ENCODE data around the gene EXOC2.

- TF ChIP-seq CTCF (IDR thresholded peaks at IDR 0.05; ENCODE audit: low read length) (no peak), EZH2 (IDR thresholded peaks at IDR 0.05; ENCODE audit: borderline replicate concordance, low read length) (no peak)
Measured at GRCh38 chr6:451847-452246, 241.1 kb downstream of the EXOC2 start.

Data from OCI-LY1 (cell line).